Fibroblast of lung (primary cell): ENCODE results near the gene CREB5. TPM values are rescaled to one million over a fixed set of nuclear protein-coding genes. Genes with fewer than 3 reads are reported as not detected.
A peak's percentile ranks its signal among the peaks of the same experiment; 100 is the strongest.

Experiments used
- DNase-seq, 2 donors: peaks; one replicate each; pipeline versions ENCODE4 v3.0.0 to v3.0.0-alpha.2; 2010; ENCODE audit warnings: low read depth in 2 of 2
- H2AFZ ChIP-seq: 2 replicates; pipeline ENCODE4 v1.5.1; 2012; ENCODE audit warnings: low read length, control low read depth, inconsistent platforms
- H3K27ac ChIP-seq: 2 replicates; pipeline ENCODE4 v1.5.1; 2011; ENCODE audit warnings: low read length, control low read depth; ENCODE audit not compliant: insufficient read depth
- H3K27me3 ChIP-seq: 2 replicates; pipeline ENCODE4 v1.5.1; 2011; ENCODE audit warnings: mild to moderate bottlenecking, low read length; ENCODE audit not compliant: control insufficient read depth, insufficient read depth
- H3K36me3 ChIP-seq: 2 replicates; pipeline ENCODE4 v1.5.1; 2011; ENCODE audit warnings: low read length; ENCODE audit not compliant: control insufficient read depth, insufficient read depth
- H3K4me1 ChIP-seq: 2 replicates; pipeline ENCODE4 v1.5.1; 2011; ENCODE audit warnings: low read length; ENCODE audit not compliant: control insufficient read depth, insufficient read depth; ENCODE audit errors: extremely low read depth
- H3K4me2 ChIP-seq: 2 replicates; pipeline ENCODE4 v1.5.1; 2011; ENCODE audit warnings: low read length, control low read depth; ENCODE audit not compliant: insufficient read depth; ENCODE audit errors: extremely low read depth
- H3K4me3 ChIP-seq, 4 experiments: fragments of 200-600 bp in 1 of 4; sonication (generic) in 1 of 4; replicated peaks in 1 of 4; 2 replicates each; pipeline ENCODE4 v1.5.1; 2011 to 2016; ENCODE audit warnings: low read length in 4 of 4, low read depth in 3 of 4, mild to moderate bottlenecking in 3 of 4, control low read depth in 2 of 4, inconsistent platforms in 1 of 4, mixed read lengths in 1 of 4; ENCODE audit not compliant: insufficient read depth in 1 of 4; ENCODE audit errors: control extremely low read depth in 1 of 4
- H3K79me2 ChIP-seq: 2 replicates; pipeline ENCODE4 v1.5.1; 2012; ENCODE audit warnings: mild to moderate bottlenecking, low read length, inconsistent platforms; ENCODE audit not compliant: control insufficient read depth, insufficient read depth
- H3K9ac ChIP-seq: 2 replicates; pipeline ENCODE4 v1.5.1; 2011; ENCODE audit warnings: mild to moderate bottlenecking, low read length, control low read depth; ENCODE audit not compliant: insufficient read depth
- H3K9me3 ChIP-seq: 2 replicates; pipeline ENCODE4 v1.5.1; 2012; ENCODE audit warnings: low read depth, low read length; ENCODE audit not compliant: control insufficient read depth, insufficient read depth
- H4K20me1 ChIP-seq: 2 replicates; pipeline ENCODE4 v1.5.1; 2011; ENCODE audit warnings: low read length; ENCODE audit not compliant: control insufficient read depth, insufficient read depth; ENCODE audit errors: extremely low read depth
- EZH2 ChIP-seq: IDR thresholded peaks from 2 replicates; pipeline ENCODE4 v1.5.1; 2012; ENCODE audit warnings: low read length, control low read depth, mild to moderate bottlenecking; ENCODE audit errors: missing control alignments
- polyA plus RNA-seq, 2 donors: library from polyadenylated mRNA; depleted of rRNA in 1 of 2; stranded (reverse) in 1 of 2; unstranded in 1 of 2; fragments of >200 nt; gene quantifications; 2 replicates each; pipeline ENCODE4 v1.2.1, GENCODE V29; 2011 to 2012; ENCODE audit warnings: missing spikeins in 1 of 2
- total RNA-seq: library from RNA; depleted of rRNA; stranded (reverse); fragments of >200 nt; gene quantifications from 2 replicates; pipeline ENCODE4 v1.2.1, GENCODE V29; 2014
- TF ChIP-seq, protein P1 (sequence below), 2 donors: IDR thresholded peaks in 1 of 2; conservative IDR thresholded peaks in 1 of 2; 1 replicate in 1 of 2; 2 replicates in 1 of 2; pipeline ENCODE4 v1.5.1; 2011 to 2012; ENCODE audit warnings: low read length in 2 of 2, control low read depth in 1 of 2, inconsistent platforms in 1 of 2, low read depth in 1 of 2, mild to moderate bottlenecking in 1 of 2

Gene CREB5
- total and polyA plus RNA-seq, 2 donors (not counting 1 experiment from before 2014, with no cell fraction given), result 8.2 to 28.4 TPM

- Histone ChIP-seq H3K9me3 (no peaks in the 10 kb centered on the region), H3K4me3 (no peak overlapping the region), H3K4me1 (no peaks in the 10 kb centered on the region), H3K4me2 (no peak overlapping the region), H3K9ac (no peak overlapping the region), H2AFZ (no peak overlapping the region), H3K79me2 (no peaks in the 10 kb centered on the region), H4K20me1 (no peaks in the 10 kb centered on the region), H3K36me3 (no peaks in the 10 kb centered on the region), H3K27ac (no peak overlapping the region), H3K27me3 (no peaks in the 10 kb centered on the region)
- TF ChIP-seq, protein P1, sequence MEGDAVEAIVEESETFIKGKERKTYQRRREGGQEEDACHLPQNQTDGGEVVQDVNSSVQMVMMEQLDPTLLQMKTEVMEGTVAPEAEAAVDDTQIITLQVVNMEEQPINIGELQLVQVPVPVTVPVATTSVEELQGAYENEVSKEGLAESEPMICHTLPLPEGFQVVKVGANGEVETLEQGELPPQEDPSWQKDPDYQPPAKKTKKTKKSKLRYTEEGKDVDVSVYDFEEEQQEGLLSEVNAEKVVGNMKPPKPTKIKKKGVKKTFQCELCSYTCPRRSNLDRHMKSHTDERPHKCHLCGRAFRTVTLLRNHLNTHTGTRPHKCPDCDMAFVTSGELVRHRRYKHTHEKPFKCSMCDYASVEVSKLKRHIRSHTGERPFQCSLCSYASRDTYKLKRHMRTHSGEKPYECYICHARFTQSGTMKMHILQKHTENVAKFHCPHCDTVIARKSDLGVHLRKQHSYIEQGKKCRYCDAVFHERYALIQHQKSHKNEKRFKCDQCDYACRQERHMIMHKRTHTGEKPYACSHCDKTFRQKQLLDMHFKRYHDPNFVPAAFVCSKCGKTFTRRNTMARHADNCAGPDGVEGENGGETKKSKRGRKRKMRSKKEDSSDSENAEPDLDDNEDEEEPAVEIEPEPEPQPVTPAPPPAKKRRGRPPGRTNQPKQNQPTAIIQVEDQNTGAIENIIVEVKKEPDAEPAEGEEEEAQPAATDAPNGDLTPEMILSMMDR (conservative IDR thresholded peaks at IDR 0.05 in 1 of 2, IDR thresholded peaks at IDR 0.05 in 1 of 2; ENCODE audit: low read depth in 1 of 2, low read length in 2 of 2), result no peak
- TF ChIP-seq EZH2, result no peak
- DNase-seq, result peak in 1 of 2 donors; percentile 45
These were observed 418.5 kb downstream of the CREB5 start for GRCh38 chr7:28830846-28831245.

GRCh38 chr7:28832669-28833068 is 420.4 kb downstream of the CREB5 start:
- no peak for TF ChIP-seq EZH2
- TF ChIP-seq, protein P1 (conservative IDR thresholded peaks at IDR 0.05 in 1 of 2, IDR thresholded peaks at IDR 0.05 in 1 of 2; ENCODE audit: low read depth in 1 of 2, low read length in 2 of 2), result no peak
- Histone ChIP-seq H3K9ac (no peak overlapping the region), H3K79me2 (no peaks in the 10 kb centered on the region), H4K20me1 (no peaks in the 10 kb centered on the region), H3K4me1 (no peaks in the 10 kb centered on the region), H3K4me2 (no peak overlapping the region), H3K9me3 (no peaks in the 10 kb centered on the region), H3K4me3 (no peak overlapping the region), H3K27me3 (no peaks in the 10 kb centered on the region), H3K27ac (no peak overlapping the region), H2AFZ (no peak overlapping the region), H3K36me3 (no peaks in the 10 kb centered on the region)
- no peak for DNase-seq

- Histone ChIP-seq H3K9me3 (no peaks in the 10 kb centered on the region), H3K27me3 (no peaks in the 10 kb centered on the region), H2AFZ (no peak overlapping the region), H3K27ac (no peak overlapping the region), H4K20me1 (no peaks in the 10 kb centered on the region), H3K79me2 (no peaks in the 10 kb centered on the region), H3K4me1 (no peaks in the 10 kb centered on the region), H3K36me3 (no peaks in the 10 kb centered on the region), H3K9ac (no peak overlapping the region), H3K4me2 (no peak overlapping the region), H3K4me3 (no peak overlapping the region)
- no peak for TF ChIP-seq EZH2
- TF ChIP-seq, protein P1 (conservative IDR thresholded peaks at IDR 0.05 in 1 of 2, IDR thresholded peaks at IDR 0.05 in 1 of 2; ENCODE audit: low read depth in 1 of 2, low read length in 2 of 2), result no peak
- DNase-seq, result peak; percentile 59 to 65
These were observed 423.5 kb downstream of the CREB5 start for GRCh38 chr7:28835800-28836199.
